Measurements from ENCODE around the gene CRIP2. TPM values are rescaled to one million over a fixed set of nuclear protein-coding genes. Genes with fewer than 3 reads are reported as not detected.

CRIP2 gene
- total and polyA plus RNA-seq, 2 donors (not counting 1 experiment from before 2014, with no cell fraction given), result 6.0 to 81.6 TPM

DNA sequence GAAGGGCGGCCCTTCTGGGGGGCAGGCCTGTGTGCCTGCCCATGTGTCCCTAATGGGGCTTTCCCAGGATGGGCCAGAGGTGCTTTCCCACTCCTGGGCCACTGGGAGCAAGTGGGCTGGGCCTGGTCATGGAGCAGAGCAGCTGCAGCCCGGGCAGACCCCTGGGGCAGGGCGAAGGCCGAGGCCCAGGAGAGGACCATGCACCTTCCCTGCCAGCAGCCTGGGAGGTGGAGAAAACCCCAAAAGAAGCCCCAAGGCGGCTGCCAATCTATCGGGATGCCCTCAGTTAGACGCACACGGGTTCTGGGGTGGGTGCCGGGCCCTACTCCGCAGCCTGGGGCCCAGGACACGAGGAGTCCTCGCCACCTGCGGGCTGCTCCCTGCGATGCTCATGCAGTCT is 16.1 kb upstream of the CRIP2 start:
- no peak for ATAC-seq (ENCODE audit: low read depth)
- ChIA-PET CTCF (interaction anchor here (0.8 kb wide), 1 partner anchor 78 kb away, joined by 3 read pairs; no protein-coding TSS in a partner anchor), POLR2A (no interaction called here)
- Histone ChIP-seq H2AFZ (ENCODE audit: insufficient read depth, low read depth, low read length, poor library complexity, severe bottlenecking) (no peak overlapping the region), H3K36me3 (replicated peaks in 1 of 2; ENCODE audit: control extremely low read depth in 1 of 2, control insufficient read depth in 1 of 2, extremely low read depth in 1 of 2, insufficient read depth in 2 of 2, low read length in 1 of 2) (peaks cover 0 to 43% of the 10 kb centered on the region in 2 experiments), H3K9me3 (ENCODE audit: control extremely low read depth in 1 of 3, control insufficient read depth in 2 of 3, insufficient read depth in 1 of 3, low read length in 2 of 3) (no peaks in the 10 kb centered on the region), H3K27ac (ENCODE audit: low read length in 2 of 2) (no peak overlapping the region), H4K20me1 (ENCODE audit: control insufficient read depth, insufficient read depth, low read length, poor library complexity, severe bottlenecking) (peaks cover 16% of the 10 kb centered on the region), H3K9ac (ENCODE audit: low read length) (no peak overlapping the region), H3K4me2 (replicated peaks; ENCODE audit: low read depth, low read length, poor library complexity, severe bottlenecking) (no peak overlapping the region), H3K4me1 (ENCODE audit: control insufficient read depth in 2 of 2, insufficient read depth in 2 of 2, low read length in 2 of 2) (no peaks in the 10 kb centered on the region), H3K4me3 (ENCODE audit: control extremely low read depth in 1 of 5, extremely low read depth in 1 of 5, insufficient read depth in 1 of 5, low read depth in 2 of 5, low read length in 4 of 5) (no peak overlapping the region), H3K79me2 (ENCODE audit: control insufficient read depth, insufficient read depth, low read length) (peaks cover 4% of the 10 kb centered on the region), H3K27me3 (replicated peaks in 1 of 4; ENCODE audit: control extremely low read depth in 1 of 4, control insufficient read depth in 3 of 4, insufficient read depth in 4 of 4, low read length in 3 of 4) (no peaks in the 10 kb centered on the region)
- Mint-ChIP-seq H3K27me3 (no peaks in the 10 kb centered on the region), H3K4me3 (no peak overlapping the region), H3K4me1 (no peaks in the 10 kb centered on the region), H3K27ac (no peak overlapping the region), H3K9me3 (ENCODE audit: insufficient read depth) (no peaks in the 10 kb centered on the region)
- intact Hi-C loops (cut with micrococcal nuclease), result no loop called here
- WGBS (ENCODE audit: insufficient coverage), result 87% methylated on average over 12 of the region's 14 CpGs
- DNase-seq, result no peak
- TF ChIP-seq EZH2 (IDR thresholded peaks at IDR 0.05; ENCODE audit: borderline replicate concordance, insufficient read depth, low read depth, low read length, poor library complexity, severe bottlenecking), result no peak
- TF ChIP-seq, protein P1, sequence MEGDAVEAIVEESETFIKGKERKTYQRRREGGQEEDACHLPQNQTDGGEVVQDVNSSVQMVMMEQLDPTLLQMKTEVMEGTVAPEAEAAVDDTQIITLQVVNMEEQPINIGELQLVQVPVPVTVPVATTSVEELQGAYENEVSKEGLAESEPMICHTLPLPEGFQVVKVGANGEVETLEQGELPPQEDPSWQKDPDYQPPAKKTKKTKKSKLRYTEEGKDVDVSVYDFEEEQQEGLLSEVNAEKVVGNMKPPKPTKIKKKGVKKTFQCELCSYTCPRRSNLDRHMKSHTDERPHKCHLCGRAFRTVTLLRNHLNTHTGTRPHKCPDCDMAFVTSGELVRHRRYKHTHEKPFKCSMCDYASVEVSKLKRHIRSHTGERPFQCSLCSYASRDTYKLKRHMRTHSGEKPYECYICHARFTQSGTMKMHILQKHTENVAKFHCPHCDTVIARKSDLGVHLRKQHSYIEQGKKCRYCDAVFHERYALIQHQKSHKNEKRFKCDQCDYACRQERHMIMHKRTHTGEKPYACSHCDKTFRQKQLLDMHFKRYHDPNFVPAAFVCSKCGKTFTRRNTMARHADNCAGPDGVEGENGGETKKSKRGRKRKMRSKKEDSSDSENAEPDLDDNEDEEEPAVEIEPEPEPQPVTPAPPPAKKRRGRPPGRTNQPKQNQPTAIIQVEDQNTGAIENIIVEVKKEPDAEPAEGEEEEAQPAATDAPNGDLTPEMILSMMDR (IDR thresholded peaks at IDR 0.05), result no peak

DNA sequence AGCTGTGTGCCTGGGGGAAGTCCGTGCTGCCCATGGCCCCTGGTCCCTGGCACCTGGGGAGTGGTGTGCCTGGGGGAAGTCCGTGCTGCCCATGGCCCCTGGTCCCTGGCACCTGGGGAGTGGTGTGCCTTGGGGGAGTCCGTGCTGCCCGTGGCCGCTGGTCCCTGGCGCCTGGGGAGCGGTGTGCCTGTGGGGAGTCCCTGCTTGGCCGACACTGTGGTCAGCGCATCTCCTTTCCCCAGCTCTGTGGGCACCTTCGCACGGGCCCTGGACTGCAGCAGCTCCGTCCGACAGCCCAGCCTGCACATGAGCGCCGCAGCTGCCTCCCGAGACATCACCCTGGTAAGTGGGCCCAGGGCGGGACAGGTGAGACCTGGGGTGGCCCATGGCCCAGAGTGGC is 14.5 kb upstream of the CRIP2 start:
- ATAC-seq (ENCODE audit: low read depth), result no peak
- H3K36me3 ChIP-seq (replicated peaks in 1 of 2; ENCODE audit: control extremely low read depth in 1 of 2, control insufficient read depth in 1 of 2, extremely low read depth in 1 of 2, insufficient read depth in 2 of 2, low read length in 1 of 2), result peaks cover 0 to 51% of the 10 kb centered on the region in 2 experiments
- no peak for DNase-seq
- TF ChIP-seq EZH2 (IDR thresholded peaks at IDR 0.05; ENCODE audit: borderline replicate concordance, insufficient read depth, low read depth, low read length, poor library complexity, severe bottlenecking), result no peak
- TF ChIP-seq, protein P1 (IDR thresholded peaks at IDR 0.05), result no peak
- Mint-ChIP-seq H3K9me3 (ENCODE audit: insufficient read depth) (no peaks in the 10 kb centered on the region), H3K27ac (no peak overlapping the region), H3K4me3 (no peak overlapping the region), H3K27me3 (no peaks in the 10 kb centered on the region), H3K4me1 (no peaks in the 10 kb centered on the region)
- H3K4me1 ChIP-seq (ENCODE audit: control insufficient read depth in 2 of 2, insufficient read depth in 2 of 2, low read length in 2 of 2), result no peaks in the 10 kb centered on the region
- ChIA-PET POLR2A (no interaction called here), CTCF (no interaction called here)
- H3K9ac ChIP-seq (ENCODE audit: low read length), result no peak overlapping the region
- H2AFZ ChIP-seq (ENCODE audit: insufficient read depth, low read depth, low read length, poor library complexity, severe bottlenecking), result no peak overlapping the region
- no peak overlapping the region for H3K27ac ChIP-seq (ENCODE audit: low read length in 2 of 2)
- H3K4me2 ChIP-seq (replicated peaks; ENCODE audit: low read depth, low read length, poor library complexity, severe bottlenecking), result no peak overlapping the region
- peaks cover 16% of the 10 kb centered on the region for H4K20me1 ChIP-seq (ENCODE audit: control insufficient read depth, insufficient read depth, low read length, poor library complexity, severe bottlenecking)
- H3K9me3 ChIP-seq (ENCODE audit: control extremely low read depth in 1 of 3, control insufficient read depth in 2 of 3, insufficient read depth in 1 of 3, low read length in 2 of 3), result no peaks in the 10 kb centered on the region
- 87% methylated on average over 17 of the region's 17 CpGs for WGBS (ENCODE audit: insufficient coverage)
- no peaks in the 10 kb centered on the region for H3K27me3 ChIP-seq (replicated peaks in 1 of 4; ENCODE audit: control extremely low read depth in 1 of 4, control insufficient read depth in 3 of 4, insufficient read depth in 4 of 4, low read length in 3 of 4)
- intact Hi-C loops (cut with micrococcal nuclease), result no loop called here
- no peak overlapping the region for H3K4me3 ChIP-seq (ENCODE audit: control extremely low read depth in 1 of 5, extremely low read depth in 1 of 5, insufficient read depth in 1 of 5, low read depth in 2 of 5, low read length in 4 of 5)
- H3K79me2 ChIP-seq (ENCODE audit: control insufficient read depth, insufficient read depth, low read length), result peaks cover 4% of the 10 kb centered on the region

All from B cell (primary cell).